ENCODE results near the gene LRRC8A. TPM values are rescaled to one million over a fixed set of nuclear protein-coding genes. Genes with fewer than 3 reads are reported as not detected.
A peak's percentile ranks its signal among the peaks of the same experiment; 100 is the strongest.

Gene LRRC8A
- polyA plus RNA-seq, 1 donor (not counting 4 experiments of a cell fraction or from before 2014, with no cell fraction given), result 88.3 TPM

DNA sequence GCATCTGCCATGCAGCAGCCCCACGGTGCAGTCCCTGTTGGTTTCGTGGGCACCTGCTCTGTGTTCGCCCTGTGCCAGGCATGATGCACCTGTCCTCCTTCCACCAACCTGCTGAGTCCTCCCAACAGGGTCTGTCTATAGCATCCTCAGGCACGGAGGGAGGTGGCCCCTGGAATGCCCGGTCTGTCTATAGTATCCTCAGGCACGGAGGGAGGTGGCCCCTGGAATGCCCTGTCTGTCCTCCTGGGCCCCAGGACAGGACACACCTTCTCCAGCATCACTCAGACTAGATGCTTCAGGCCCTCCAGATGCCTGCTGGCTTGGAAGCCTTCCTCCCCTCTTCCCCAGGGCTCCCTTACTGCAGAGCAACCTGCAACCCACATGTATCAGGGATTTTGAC lies 29.0 kb downstream of the LRRC8A start:
- H3K9me3 ChIP-seq (ENCODE audit: control insufficient read depth, low read depth, low read length), result no peaks in the 10 kb centered on the region
- H3K27ac ChIP-seq (ENCODE audit: control insufficient read depth, insufficient read depth, low read length), result peak overlapping the region; percentile 97
- no peaks in the 10 kb centered on the region for H4K20me1 ChIP-seq (ENCODE audit: control insufficient read depth, extremely low read depth, insufficient read depth, low read length)
- H3K4me3 ChIP-seq (ENCODE audit: control insufficient read depth in 2 of 3, extremely low read depth in 1 of 3, insufficient read depth in 2 of 3, low read depth in 1 of 3, low read length in 3 of 3), result no peak overlapping the region
- TF ChIP-seq EZH2 (IDR thresholded peaks at IDR 0.05; ENCODE audit: low read length), result no peak
- TF ChIP-seq, protein P1, sequence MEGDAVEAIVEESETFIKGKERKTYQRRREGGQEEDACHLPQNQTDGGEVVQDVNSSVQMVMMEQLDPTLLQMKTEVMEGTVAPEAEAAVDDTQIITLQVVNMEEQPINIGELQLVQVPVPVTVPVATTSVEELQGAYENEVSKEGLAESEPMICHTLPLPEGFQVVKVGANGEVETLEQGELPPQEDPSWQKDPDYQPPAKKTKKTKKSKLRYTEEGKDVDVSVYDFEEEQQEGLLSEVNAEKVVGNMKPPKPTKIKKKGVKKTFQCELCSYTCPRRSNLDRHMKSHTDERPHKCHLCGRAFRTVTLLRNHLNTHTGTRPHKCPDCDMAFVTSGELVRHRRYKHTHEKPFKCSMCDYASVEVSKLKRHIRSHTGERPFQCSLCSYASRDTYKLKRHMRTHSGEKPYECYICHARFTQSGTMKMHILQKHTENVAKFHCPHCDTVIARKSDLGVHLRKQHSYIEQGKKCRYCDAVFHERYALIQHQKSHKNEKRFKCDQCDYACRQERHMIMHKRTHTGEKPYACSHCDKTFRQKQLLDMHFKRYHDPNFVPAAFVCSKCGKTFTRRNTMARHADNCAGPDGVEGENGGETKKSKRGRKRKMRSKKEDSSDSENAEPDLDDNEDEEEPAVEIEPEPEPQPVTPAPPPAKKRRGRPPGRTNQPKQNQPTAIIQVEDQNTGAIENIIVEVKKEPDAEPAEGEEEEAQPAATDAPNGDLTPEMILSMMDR (optimal IDR thresholded peaks at IDR 0.05 in 1 of 3, IDR thresholded peaks at IDR 0.05 in 1 of 3, conservative IDR thresholded peaks at IDR 0.05 in 1 of 3; ENCODE audit: extremely low read depth in 1 of 3, insufficient read depth in 2 of 3, low read length in 3 of 3), result no peak
- FAIRE-seq (no peak), DNase-seq (ENCODE audit: low read depth, low spot score) (no peak)
- H2AFZ ChIP-seq (ENCODE audit: control insufficient read depth, low read length), result no peak overlapping the region
- peaks cover 51% of the 10 kb centered on the region for H3K4me1 ChIP-seq (ENCODE audit: control insufficient read depth, extremely low read depth, insufficient read depth, low read length)
- peaks cover 76% of the 10 kb centered on the region for H3K79me2 ChIP-seq (ENCODE audit: control insufficient read depth, insufficient read depth, low read length)
- H3K9ac ChIP-seq (ENCODE audit: control insufficient read depth, extremely low read depth, insufficient read depth, low read length), result peak overlapping the region; percentile 75
- dilution Hi-C loops (cut with MboI; ENCODE audit: extremely low pct_ligation_motif_present, low sequenced_read_pairs), result no loop called here
- H3K9me1 ChIP-seq (ENCODE audit: control insufficient read depth, extremely low read depth, insufficient read depth, low read length), result peaks cover 3% of the 10 kb centered on the region
- no peaks in the 10 kb centered on the region for H3K27me3 ChIP-seq (ENCODE audit: control insufficient read depth, extremely low read depth, insufficient read depth, low read length)
- peaks cover 39 to 86% of the 10 kb centered on the region in 2 experiments for H3K36me3 ChIP-seq (ENCODE audit: control insufficient read depth in 2 of 2, extremely low read depth in 1 of 2, insufficient read depth in 2 of 2, low read length in 2 of 2)
- no peak overlapping the region for H3K4me2 ChIP-seq (ENCODE audit: control insufficient read depth, extremely low read depth, insufficient read depth, low read depth, low read length)

DNA sequence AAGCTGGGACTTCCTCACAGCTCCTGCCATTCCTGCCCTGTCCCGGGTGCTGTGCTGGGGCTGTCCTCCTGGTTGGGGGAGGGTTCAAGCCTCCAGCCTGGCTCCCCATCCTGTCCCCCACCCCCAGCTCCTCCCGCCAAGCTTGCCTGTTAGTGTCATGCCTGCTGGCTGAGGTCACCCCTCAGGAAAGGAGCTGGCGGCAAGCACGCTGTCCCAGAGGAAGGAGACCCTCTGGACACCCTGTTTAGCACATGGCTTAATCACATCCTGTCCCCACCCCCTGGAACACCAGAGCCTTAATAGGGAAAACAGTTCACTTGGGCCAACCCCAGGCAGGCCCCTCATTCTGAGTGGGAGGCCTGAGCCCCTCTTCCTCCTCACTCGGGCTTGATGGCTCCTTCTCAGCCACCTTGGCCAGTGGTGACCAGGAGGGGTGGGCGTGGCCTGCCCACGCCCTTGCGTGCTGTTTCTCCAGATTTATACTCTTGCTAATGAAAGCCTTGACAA lies 29.6 kb downstream of the LRRC8A start:
- H3K4me3 ChIP-seq (ENCODE audit: control insufficient read depth in 2 of 3, extremely low read depth in 1 of 3, insufficient read depth in 2 of 3, low read depth in 1 of 3, low read length in 3 of 3), result no peak overlapping the region
- H3K9ac ChIP-seq (ENCODE audit: control insufficient read depth, extremely low read depth, insufficient read depth, low read length), result peak overlapping the region; percentile 75
- H3K27ac ChIP-seq (ENCODE audit: control insufficient read depth, insufficient read depth, low read length), result peak overlapping the region; percentile 97
- H3K36me3 ChIP-seq (ENCODE audit: control insufficient read depth in 2 of 2, extremely low read depth in 1 of 2, insufficient read depth in 2 of 2, low read length in 2 of 2), result peaks cover 46 to 88% of the 10 kb centered on the region in 2 experiments
- no peaks in the 10 kb centered on the region for H3K9me3 ChIP-seq (ENCODE audit: control insufficient read depth, low read depth, low read length)
- no peak for TF ChIP-seq EZH2 (IDR thresholded peaks at IDR 0.05; ENCODE audit: low read length)
- no peaks in the 10 kb centered on the region for H3K27me3 ChIP-seq (ENCODE audit: control insufficient read depth, extremely low read depth, insufficient read depth, low read length)
- H4K20me1 ChIP-seq (ENCODE audit: control insufficient read depth, extremely low read depth, insufficient read depth, low read length), result no peaks in the 10 kb centered on the region
- H2AFZ ChIP-seq (ENCODE audit: control insufficient read depth, low read length), result no peak overlapping the region
- peak; percentile 92 for DNase-seq (ENCODE audit: low read depth, low spot score)
- peaks cover 3% of the 10 kb centered on the region for H3K9me1 ChIP-seq (ENCODE audit: control insufficient read depth, extremely low read depth, insufficient read depth, low read length)
- peaks cover 58% of the 10 kb centered on the region for H3K4me1 ChIP-seq (ENCODE audit: control insufficient read depth, extremely low read depth, insufficient read depth, low read length)
- peak; percentile 96 for FAIRE-seq
- peak overlapping the region; percentile 92 for H3K4me2 ChIP-seq (ENCODE audit: control insufficient read depth, extremely low read depth, insufficient read depth, low read depth, low read length)
- peaks cover 76% of the 10 kb centered on the region for H3K79me2 ChIP-seq (ENCODE audit: control insufficient read depth, insufficient read depth, low read length)
- dilution Hi-C loops (cut with MboI; ENCODE audit: extremely low pct_ligation_motif_present, low sequenced_read_pairs), result no loop called here
